ENCODE data around the gene CILP2.
A peak's percentile ranks its signal among the peaks of the same experiment; 100 is the strongest.

CILP2 gene

GRCh38 chr19:19488875-19489690 is 49.0 kb upstream of the CILP2 start (continued):
- TF ChIP-seq ZNF184 (tag by site-specific recombination; IDR thresholded peaks at IDR 0.05) (no peak), ZNF311 (tag by site-specific recombination; IDR thresholded peaks at IDR 0.05; ENCODE audit: borderline replicate concordance) (no peak), ZFP41 (tag by site-specific recombination; IDR thresholded peaks at IDR 0.05; ENCODE audit: borderline replicate concordance) (no peak), ATF2 (tag by site-specific recombination; IDR thresholded peaks at IDR 0.05; ENCODE audit: low read depth) (peak; percentile 93), ZNF449 (tag by site-specific recombination; IDR thresholded peaks at IDR 0.05) (no peak), SCRT2 (tag by site-specific recombination; IDR thresholded peaks at IDR 0.05) (peak; percentile 62), RBAK (tag by site-specific recombination; IDR thresholded peaks at IDR 0.05) (no peak), ZFP3 (tag by site-specific recombination; IDR thresholded peaks at IDR 0.05; ENCODE audit: low read depth) (no peak), YY2 (tag by site-specific recombination; IDR thresholded peaks at IDR 0.05) (0 out of 2 replicates have a peak, but pooled peaks have one; percentile 53), OSR2 (tag by site-specific recombination; IDR thresholded peaks at IDR 0.05) (no peak), ZNF2 (tag by site-specific recombination; IDR thresholded peaks at IDR 0.05) (no peak), ZNF777 (tag by site-specific recombination; IDR thresholded peaks at IDR 0.05; ENCODE audit: borderline replicate concordance) (no peak), MZF1 (tag by site-specific recombination; IDR thresholded peaks at IDR 0.05; ENCODE audit: borderline replicate concordance) (no peak), HIC1 (tag by site-specific recombination; IDR thresholded peaks at IDR 0.05) (peak; percentile 64), YY1 (tag by site-specific recombination; IDR thresholded peaks at IDR 0.05) (peak; percentile 46; the same call in 1 of the 2 replicates), EGR2 (tag by site-specific recombination; IDR thresholded peaks at IDR 0.05; ENCODE audit: low read depth) (no peak), ZNF704 (tag by site-specific recombination; IDR thresholded peaks at IDR 0.05) (no peak), ZNF280C (tag by site-specific recombination; IDR thresholded peaks at IDR 0.05) (no peak), ZBTB21 (tag by site-specific recombination; IDR thresholded peaks at IDR 0.05) (peak; percentile 33; the same call in 1 of the 2 replicates), SP2 (tag by site-specific recombination; IDR thresholded peaks at IDR 0.05) (peak; percentile 48), ZNF585B (tag by site-specific recombination; IDR thresholded peaks at IDR 0.05) (no peak), ZNF629 (tag by site-specific recombination; IDR thresholded peaks at IDR 0.05) (peak; percentile 74), KLF1 (tag by site-specific recombination; IDR thresholded peaks at IDR 0.05) (peak; percentile 22; the same call in 1 of the 2 replicates), ZNF529 (tag by site-specific recombination; IDR thresholded peaks at IDR 0.05; ENCODE audit: insufficient replicate concordance) (no peak), ZNF140 (tag by site-specific recombination; IDR thresholded peaks at IDR 0.05) (no peak), ZNF157 (tag by site-specific recombination; IDR thresholded peaks at IDR 0.05) (no peak), ZNF138 (tag by site-specific recombination; IDR thresholded peaks at IDR 0.05; ENCODE audit: borderline replicate concordance) (no peak), ZNF350 (tag by site-specific recombination; IDR thresholded peaks at IDR 0.05) (no peak), ZNF416 (tag by site-specific recombination; IDR thresholded peaks at IDR 0.05) (no peak), GLI4 (tag by site-specific recombination; IDR thresholded peaks at IDR 0.05) (no peak)
